Measurements from ENCODE around the gene CDH4.

CDH4 gene

DNA sequence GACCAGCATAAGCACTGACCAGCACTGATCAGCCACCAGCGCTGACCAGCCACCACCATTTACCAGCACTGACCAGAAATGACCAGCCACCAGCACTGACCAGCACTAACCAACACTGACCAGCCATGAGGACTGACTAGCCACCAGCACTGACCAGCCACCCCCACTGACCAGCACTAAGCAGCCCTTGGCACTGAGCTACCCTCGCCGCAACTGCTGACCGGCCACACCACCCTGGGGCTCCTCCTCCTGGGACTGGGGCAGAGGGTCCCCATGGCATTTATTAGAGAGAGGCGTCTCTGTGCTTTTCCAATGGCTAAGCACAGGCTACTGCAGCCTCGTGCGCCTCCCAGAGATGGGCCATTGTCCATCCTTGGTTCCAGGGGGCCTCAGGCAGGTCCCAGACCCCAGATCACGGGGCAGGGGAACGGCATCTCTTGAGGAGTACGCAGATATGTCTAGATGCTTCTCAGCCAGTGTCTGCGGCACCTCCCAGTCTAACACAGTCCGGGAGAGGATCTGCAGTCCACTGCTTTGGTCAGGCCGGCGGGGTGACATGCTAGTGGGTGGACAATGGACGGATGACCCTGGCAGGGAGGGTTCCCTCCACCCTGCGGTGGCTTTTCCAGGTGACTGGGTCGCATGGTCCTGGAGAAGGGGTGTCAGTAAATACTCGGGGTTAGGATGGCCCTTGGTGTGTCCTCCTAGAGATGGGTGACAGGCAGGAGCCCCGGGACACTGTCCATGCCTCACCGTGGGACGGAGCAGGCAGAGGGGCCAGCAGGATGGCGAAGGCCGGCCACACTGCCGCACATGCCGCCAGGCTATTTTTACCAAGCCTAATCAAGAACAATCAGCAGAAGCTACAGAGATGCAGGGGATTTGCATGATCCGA is 645.6 kb downstream of the CDH4 start:
- DNase-seq (ENCODE audit: low read depth): no peak

DNA sequence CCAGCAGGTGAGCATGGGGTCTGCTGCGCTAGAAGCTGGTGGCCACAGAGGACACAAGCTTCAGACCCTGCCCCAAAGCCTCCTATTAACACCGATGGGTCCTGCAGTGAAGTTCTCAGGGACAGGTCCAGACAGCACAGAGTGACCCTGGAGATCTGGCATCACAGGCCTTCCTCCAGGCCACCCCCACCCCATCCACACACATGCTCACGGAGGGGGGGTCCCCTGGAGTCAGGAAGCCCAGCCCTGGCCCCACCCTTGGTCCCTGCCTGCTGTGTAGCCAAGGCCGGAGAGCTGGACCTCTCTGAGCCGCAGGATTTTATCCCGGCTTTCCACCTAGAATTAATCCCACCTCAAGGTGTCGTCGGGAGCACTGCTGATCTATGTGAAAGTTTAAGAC is 646.3 kb downstream of the CDH4 start:
- no peak for DNase-seq (ENCODE audit: low read depth)

DNA sequence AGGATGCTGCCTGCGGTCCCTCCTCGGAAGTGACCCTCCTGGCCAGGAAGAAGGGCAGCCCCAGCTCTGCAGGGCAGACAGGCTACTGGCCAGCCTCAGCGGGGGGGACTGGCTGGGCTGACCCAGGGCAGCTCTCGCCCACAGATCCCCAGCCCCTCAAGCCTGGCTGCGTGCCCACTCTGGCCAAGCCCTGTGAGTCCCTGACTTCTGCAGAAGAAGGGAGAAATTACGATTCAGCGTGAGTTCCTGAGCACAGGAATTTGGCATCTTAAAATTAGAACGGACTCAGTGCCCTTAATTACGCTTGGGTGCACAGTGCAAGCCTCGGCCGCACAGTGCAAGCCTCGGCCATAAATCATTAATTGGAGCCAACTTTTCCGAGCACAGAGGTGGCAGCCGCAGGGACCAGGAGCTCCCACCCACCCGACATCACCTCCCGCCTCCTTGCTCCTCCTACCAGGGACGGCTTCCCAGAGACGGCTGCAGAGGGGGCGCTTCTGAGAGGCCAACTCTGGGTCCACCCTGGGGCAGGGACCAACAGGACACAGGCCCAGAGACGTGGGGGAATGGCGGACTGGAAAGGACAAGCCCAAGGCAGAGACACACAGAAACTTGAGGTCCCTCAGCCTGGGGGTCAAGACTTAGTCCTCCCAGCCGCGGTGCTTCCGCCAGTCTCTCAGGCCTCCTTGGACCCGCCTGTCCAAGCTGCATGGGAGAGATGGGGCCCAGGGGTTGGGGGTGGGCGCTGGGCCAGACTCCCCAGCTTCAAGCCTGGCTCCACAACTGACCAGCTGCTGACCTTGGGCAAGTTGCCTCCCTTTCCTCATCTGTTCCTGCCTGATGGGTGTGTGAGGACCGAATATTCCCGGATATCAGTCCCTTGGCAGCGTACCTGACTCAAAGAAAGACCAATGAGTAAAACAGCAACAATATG is 648.2 kb downstream of the CDH4 start:
- no peak for DNase-seq (ENCODE audit: low read depth)

DNA sequence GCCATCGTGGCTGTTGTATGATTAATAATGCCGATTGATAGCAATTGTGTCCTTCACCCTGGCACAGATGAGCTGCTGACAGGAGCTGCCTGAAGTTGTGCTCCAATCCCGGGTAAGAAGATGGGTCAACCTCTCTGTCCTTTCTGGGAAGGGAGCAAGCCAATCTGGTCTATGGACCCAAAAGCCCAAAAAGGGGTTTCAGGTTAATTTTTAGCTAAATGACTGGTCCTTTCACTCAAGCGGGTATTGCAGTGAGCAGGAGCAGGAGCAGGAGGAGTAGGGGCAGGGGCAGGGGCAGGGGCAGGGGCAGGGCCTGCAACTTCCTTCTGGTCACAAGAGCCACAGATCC is 648.9 kb downstream of the CDH4 start:
- DNase-seq (ENCODE audit: low read depth): no peak

DNA sequence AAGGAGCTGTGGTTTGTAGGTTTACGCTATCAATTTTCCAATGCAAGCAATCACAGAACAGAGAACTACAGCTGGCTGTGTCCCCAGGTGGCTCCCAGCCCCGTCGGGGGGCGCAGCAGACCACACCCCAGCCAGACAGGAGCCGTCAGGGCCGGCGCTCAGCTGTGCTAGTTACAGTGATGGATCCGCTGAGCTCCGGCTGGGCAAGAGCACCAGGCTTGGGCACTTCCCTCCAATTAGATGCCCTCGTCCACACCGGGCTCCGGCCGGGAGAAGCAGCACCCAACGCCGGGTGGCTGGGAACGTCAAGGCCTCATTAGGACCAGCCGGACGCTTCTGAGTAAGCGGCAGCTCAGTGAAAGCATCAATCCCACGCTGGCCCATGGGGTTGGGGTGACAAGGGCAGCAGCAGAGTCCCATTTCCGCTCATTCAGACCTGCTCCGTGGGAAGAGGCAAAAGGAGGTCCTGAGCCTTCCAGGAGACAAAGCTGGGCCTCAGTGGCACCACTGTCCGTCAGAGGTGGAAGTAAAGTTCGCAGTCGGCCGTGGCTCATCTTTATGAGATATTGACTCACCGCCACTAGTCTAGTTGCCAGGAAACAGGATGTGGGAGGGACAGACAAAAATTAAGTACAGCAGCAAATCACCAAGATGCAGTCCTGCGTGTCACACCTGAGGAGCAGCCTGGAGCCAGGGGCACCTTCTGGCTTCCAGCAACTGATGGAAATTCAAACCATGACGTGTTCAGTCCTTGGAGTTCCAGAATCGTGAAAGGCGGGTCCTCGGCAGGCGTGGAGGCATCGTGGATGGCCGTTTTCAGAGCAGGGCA is 649.5 kb downstream of the CDH4 start:
- no peak for DNase-seq (ENCODE audit: low read depth)

DNA sequence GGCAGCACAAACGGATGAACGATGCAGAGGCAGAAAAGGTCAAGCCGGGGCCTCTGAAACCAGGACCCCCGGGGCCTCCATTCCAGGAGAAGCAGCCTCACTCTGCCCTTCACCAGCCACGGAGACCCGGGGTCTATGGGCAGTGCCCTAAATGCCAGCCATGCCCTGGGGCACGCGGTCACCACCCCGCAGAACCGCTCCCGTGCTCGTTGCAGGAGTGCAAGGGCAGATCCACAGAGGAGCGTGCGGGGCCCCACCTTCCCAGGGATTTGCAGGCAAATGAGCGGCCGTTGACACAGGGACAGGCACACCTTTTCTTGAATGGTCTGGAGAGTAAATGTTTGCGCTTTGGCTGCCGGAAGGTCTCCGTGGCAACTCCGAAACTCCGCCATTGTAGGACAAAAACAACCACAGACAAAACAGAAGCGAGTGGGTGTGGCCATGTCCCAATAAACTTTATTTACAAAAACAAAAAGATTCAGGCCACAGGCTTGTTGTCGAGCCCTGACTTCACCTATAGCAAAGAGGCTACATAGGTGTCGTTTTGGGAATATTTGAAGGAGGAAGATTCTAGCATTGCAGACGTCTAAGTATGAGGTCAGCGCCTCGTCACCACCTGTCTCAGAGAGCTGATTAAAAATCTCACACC is 650.3 kb downstream of the CDH4 start:
- no peak for DNase-seq (ENCODE audit: low read depth)

DNA sequence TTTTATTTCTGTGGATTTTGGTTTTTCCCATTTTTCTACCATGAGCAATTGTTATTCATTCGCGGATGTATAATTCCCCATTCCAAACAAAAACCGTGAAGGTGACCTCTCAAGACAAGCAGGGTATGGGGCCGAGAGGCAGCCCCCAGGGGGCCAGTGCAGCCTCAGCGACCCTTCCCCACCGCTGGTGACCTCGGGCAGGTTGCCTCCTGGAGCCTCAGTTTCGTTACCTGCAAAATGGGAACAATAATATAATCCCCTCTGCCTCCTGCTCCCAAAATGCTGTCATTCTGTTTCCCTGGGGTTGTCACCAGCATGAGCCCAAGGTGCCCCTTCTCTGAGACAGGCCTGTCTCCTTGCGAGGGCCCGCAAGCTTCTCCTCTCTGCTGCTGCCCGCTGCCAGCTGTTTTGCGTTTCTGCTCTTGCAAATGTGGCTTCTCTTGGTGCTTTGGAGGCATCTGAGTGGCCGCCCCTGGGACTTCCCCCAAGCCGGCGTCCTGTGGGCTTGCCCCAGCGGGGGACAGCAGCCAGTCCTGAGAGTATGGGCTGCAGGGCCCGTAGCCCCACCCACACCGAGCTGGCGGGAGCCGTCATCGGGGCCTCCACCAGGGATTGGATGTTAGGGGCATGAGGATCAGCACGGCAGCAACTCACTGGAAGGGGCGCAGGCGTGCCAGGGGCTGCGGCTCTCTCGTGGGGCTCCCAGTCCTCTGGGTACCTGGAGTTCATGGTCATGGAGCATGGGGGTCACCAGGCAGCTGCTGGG is 651.7 kb downstream of the CDH4 start:
- DNase-seq (ENCODE audit: low read depth): no peak

DNA sequence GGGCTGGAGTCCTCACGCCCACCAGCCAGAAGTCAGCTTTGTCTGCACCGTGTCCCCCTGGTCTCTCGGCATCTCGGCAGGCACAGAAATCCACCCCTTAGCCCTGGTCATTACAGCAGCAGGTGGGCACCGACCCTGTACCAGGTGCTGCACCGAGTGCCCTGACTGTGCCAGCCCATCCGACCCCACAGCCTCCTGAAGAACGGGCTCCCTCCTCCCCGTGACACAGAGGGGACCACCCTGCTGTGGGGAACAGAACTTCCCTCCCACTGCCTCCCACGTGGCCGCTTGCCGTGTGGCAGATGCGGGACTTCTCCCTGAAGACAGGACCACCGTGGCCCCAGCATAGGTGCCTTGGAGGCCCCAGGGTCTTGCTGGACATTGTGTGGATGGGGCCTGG is 652.4 kb downstream of the CDH4 start:
- no peak for DNase-seq (ENCODE audit: low read depth)

DNA sequence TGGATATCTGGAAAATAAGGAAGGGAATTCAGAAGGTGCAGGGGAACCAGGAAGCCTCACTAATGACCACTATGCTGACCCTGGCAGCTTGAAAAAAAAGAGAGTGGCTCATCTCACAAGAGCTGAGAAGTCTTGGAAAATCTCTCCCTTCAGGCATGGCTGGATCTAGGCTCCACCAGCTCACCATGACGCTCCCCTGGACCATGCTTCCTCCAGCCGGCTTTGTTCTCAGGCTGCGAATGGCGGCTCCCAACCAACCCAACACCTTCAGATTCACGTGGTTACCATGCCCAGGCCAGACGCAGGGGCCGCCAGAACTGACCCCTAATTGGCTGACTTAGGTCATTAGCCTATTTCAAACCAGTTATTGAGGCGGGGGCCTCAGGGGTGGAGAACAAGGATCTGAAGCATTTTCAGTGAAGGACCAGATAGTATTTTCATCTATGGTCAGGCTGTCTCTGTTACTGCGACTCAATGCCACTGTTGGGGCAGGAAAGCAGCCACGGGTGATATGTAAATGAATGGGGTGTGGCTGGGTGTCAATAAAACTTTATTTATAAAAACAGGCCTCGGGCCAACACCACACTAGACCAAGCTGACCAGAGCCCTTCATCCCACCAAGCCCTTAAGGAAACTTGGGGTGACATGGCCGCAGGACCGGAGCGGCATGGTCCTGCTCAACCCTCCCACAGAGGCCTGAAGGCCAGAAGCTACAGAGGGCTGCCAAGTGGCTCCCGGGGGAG is 653.9 kb downstream of the CDH4 start:
- DNase-seq (ENCODE audit: low read depth): no peak

DNA sequence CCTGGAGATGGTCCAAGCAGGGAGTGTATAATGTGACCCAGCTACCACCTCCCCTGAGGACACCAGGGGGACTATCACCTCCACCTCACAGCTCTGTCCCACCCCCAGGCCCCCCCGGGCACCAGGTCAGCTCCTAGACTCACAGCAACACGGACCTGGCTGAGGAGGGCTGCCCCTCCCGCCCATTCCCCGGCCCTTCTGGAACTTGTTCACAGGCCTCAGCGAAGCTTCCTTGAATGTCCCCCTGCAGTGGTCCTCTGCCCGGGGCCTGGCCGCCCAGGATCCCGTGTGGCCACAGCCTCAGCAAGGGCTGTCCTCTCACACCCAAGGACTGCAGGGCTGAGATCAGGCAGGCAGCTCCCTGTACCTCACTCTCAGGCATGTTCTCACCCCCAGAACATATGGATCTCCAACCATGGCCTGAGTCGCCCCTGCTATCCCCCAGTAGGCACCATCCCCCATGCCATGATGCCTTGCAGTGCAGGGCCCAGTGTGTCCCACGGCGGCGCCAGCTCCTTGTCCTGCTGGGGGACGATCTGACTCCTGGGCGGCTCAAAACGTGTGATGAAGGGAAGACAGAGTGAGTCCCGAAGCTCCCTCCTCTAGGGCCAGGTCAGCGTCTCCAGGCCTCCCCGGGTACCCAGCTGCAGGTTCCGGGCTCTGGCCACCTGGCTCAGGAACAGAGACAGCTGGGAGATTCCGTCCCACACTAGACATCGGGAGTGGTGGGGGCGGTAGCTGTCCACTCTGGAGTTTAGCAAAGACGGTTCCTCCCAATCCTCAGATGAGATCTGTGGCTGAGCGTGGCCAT is 655.2 kb downstream of the CDH4 start:
- DNase-seq (ENCODE audit: low read depth): no peak

DNA sequence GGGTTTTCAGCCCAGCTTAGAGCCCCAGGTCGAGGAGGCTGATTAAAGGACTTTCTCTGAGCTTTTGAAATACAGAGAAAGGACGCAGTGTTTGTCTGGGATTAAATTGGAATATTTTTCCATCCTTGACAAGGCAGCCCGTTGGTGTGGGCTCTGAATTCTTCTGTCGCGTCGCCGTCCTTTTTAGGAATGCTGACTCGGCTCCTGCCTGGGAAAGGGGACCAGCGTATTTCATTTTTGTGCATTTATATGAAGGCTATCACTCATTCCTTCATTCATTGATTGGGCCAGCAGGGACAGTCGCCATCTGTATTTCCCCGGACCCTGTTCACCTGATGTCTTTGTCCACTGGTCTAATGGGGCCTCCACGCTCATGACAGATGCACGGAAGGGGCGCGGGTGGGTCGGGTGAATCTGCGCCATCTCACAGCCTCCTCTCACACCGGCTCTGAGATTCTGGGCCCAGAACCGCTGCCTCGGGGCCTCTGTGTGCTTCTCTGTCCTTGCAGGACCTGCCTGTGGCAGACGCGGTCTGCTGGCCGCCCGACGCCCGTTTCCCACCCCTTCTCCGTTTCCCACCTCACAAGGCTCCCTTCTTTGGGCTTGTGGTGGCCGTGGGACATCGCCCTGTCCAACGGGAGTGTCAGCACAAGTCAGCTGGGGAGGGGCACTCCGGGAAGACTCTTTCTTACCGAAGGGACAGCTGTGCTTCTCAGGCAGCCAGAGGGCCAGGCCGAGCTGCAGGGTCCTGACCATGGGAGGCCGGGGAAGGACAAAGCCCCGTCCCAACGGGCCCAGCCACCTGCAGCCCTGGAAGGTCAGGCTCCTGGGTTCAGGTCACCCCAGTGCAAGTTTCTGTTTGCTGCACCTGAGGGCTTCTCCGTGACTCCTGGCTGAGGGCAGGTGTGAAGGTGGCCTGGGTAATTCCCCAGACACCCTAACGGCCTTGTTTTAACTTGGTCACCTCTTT is 656.3 kb downstream of the CDH4 start:
- DNase-seq (ENCODE audit: low read depth): no peak

DNA sequence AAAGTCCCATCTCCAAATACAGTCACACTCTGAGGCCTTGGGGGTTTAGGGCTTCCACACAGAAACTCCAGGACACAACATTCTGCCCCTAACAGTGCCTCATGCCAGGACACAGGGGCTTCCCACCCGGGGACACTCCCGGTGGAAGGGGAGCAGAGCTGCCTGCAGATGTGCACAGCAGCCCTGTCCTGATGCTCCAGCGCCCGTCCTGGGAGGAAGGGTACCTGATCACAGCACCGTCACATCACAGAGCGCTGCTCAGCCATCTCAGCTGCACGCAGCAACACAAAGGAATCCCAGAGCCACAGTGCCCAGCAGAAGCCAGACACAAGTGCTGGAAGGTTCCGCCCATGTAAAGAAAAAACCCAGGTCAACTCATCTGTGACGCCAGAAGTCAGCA is 657.0 kb downstream of the CDH4 start:
- DNase-seq (ENCODE audit: low read depth): no peak

DNA sequence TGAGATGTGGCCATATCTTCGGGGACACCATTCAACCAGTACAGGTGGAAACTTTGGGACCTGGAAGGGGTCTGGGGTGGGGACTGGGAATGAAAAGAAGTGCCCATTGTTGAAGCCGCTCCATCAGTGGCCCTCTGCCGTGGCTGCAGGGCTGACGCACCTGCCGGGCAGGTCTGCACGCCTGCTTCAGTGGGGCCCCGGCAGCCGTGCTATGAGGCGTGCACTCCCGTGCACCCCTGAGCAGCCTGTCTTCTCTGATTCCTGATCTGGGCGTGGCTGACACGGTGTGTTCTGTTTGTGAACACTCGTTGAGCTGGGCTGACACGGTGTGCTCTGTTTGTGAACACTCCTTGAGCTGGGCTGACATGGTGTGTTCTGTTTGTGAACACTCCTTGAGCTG is 657.8 kb downstream of the CDH4 start:
- DNase-seq (ENCODE audit: low read depth): no peak

DNA sequence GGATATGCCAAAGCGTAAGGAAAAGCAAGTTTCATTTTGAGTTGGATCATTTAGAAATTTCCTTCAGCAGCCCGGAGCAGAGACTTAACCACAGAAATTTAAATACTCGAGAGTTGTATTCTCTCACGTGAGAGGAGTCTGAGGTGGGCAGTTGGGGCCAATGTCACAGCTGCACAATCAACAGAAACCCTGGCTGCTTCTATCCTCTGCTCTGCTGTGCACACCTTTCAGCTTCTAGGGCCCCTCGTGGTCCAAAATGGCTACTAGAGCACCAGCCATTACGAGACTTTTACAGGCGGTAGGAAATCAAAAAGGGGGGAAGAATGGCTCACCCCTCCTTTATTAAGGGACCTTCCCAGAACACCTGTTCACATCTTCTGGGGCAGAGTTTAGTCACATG is 659.8 kb downstream of the CDH4 start:
- no peak for DNase-seq (ENCODE audit: low read depth)

DNA sequence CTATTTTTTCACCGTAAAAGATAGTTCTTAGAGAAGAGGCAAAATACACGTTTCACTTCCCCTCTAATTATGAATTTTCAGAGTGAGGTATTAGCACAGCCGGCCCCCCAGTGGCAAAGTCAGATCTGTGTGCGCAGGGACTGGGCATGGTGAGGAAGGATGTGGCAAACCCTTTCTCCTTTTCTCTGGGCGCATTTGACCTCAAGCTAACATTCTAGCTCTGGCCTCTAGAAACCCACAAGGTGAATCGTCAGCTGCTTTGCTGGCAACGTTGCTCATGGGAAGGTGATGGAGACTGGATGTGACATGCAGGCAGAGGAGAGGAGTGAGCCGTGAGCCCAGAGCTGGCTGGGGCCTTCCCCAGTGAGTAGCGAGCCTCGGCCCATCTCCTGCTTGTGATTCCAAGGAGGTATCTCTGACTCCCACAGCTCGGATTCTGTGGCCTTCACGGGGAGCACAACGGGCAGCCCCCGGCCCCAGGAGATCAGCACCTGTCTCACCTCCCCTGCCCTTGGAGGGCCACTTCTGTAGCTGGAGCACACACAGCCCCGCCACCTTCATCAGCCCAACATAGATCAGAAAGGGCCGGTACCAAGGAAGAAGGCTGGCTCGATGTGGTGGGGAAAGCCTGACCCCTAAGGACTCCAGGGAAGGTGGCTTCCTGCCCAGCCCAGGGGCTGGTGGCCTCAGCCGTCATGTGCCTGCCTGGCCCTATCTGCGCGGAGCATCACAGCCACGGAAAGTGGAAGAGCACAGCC is 660.8 kb downstream of the CDH4 start:
- no peak for DNase-seq (ENCODE audit: low read depth)

DNA sequence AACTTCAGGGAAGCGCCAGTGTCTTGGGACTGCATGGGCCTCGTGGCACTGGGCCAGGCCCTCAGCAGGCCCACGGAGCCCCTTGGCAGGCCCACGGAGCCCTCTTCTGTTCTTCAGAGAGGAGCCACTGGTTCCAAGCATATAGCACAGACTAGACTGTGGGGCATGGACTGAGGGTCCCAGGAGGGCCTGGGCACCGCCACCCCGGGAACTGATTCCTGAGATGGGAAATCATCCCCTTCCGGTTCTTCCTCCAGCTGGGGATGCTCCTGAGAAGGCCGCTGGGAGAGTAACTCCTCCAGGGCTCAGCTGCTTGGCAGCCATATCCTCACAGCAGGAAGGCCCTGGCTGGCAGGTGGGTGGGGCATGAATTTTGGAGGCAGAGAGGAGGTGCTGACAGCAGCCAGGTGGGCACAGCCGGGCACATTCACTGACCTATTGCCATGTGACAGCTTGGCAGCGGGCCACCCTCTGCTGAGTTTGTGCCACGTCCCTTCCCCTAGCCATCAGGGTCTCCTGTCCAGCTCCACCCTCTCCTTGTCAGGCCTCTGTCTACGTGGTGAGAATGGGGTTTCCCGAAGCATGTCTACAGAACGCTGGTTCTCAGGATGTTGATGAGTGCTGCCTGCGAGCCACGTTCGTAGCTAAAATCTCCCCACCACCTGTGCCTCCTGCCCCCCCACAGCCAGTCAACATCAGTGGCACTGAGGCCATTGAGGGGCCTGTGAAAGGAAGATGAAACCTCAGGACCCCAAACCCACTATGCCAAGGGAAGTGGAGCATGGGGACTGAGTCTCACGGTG is 661.6 kb downstream of the CDH4 start:
- no peak for DNase-seq (ENCODE audit: low read depth)

DNA sequence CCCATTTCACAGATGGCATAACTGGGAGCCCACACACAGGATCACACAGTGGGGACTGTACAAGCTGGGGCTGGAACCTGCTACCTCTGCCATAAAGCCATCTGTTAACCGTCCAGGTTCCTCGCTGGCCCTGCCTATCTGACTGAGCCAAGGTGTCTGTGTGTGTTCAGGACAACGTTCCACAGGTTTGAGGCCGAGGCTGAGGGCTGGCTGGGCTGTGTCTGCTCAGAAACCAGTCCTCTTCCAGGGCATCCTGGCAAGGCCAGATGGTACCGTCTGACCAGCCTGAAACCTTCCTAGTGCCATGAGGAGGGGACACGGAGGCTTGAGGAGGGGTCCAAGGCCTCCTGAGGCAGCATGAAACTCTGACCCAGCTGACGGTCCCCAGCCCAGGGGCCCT is 663.0 kb downstream of the CDH4 start:
- DNase-seq (ENCODE audit: low read depth): no peak
